ENCODE results near the gene AP1S1.
"Not testable (repeated sequence)": the region's sequence is repeated elsewhere in the genome, so short reads cannot be mapped to it uniquely, and the experiment has no call there.

Gene AP1S1

GRCh38 chr7:101153969-101154692 is at the start of gene AP1S1:
Gene AP1S1 (plus strand): TSS chr7:101154476. CDS start chr7:101154515, 39 bp downstream.
- DNase-seq (ENCODE audit: low read depth in 3 of 3), result peak; percentile 83 to 97 (median 85)

GRCh38 chr7:101104799-101105198 is 49.5 kb upstream of the AP1S1 start:
- no peak for DNase-seq (ENCODE audit: low read depth in 3 of 3)

GRCh38 chr7:101105248-101105647 is 49.0 kb upstream of the AP1S1 start:
- not testable (repeated sequence) for DNase-seq (ENCODE audit: low read depth in 3 of 3)

GRCh38 chr7:101106386-101106785 is 47.9 kb upstream of the AP1S1 start:
- no peak for DNase-seq (ENCODE audit: low read depth in 3 of 3)

GRCh38 chr7:101108330-101108857 is 45.9 kb upstream of the AP1S1 start:
- no peak for DNase-seq (ENCODE audit: low read depth in 3 of 3)

- DNase-seq (ENCODE audit: low read depth in 3 of 3), result no peak
Measured at GRCh38 chr7:101108961-101109360, 45.3 kb upstream of the AP1S1 start.

- DNase-seq (ENCODE audit: low read depth in 3 of 3), result no peak
Measured at GRCh38 chr7:101109368-101109767, 44.9 kb upstream of the AP1S1 start.

GRCh38 chr7:101111261-101111660 is 43.0 kb upstream of the AP1S1 start:
- DNase-seq (ENCODE audit: low read depth in 3 of 3), result no peak

- no peak for DNase-seq (ENCODE audit: low read depth in 3 of 3)
Measured at GRCh38 chr7:101112233-101112632, 42.0 kb upstream of the AP1S1 start.

GRCh38 chr7:101113140-101113539 is 41.1 kb upstream of the AP1S1 start:
- not testable (repeated sequence) for DNase-seq (ENCODE audit: low read depth in 3 of 3)

GRCh38 chr7:101113836-101114235 is 40.4 kb upstream of the AP1S1 start:
- no peak for DNase-seq (ENCODE audit: low read depth in 3 of 3)

GRCh38 chr7:101114492-101114891 is 39.8 kb upstream of the AP1S1 start:
- no peak for DNase-seq (ENCODE audit: low read depth in 3 of 3)

GRCh38 chr7:101115215-101115614 is 39.1 kb upstream of the AP1S1 start:
- no peak for DNase-seq (ENCODE audit: low read depth in 3 of 3)

GRCh38 chr7:101116898-101117297 is 37.4 kb upstream of the AP1S1 start:
- DNase-seq (ENCODE audit: low read depth in 3 of 3), result no peak

GRCh38 chr7:101118856-101119255 is 35.4 kb upstream of the AP1S1 start:
- DNase-seq (ENCODE audit: low read depth in 3 of 3), result no peak

GRCh38 chr7:101119876-101120275 is 34.4 kb upstream of the AP1S1 start:
- no peak for DNase-seq (ENCODE audit: low read depth in 3 of 3)

- DNase-seq (ENCODE audit: low read depth in 3 of 3), result no peak
Measured at GRCh38 chr7:101120315-101120714, 34.0 kb upstream of the AP1S1 start.

- DNase-seq (ENCODE audit: low read depth in 3 of 3), result not testable (repeated sequence)
Measured at GRCh38 chr7:101121631-101121990, 32.7 kb upstream of the AP1S1 start.

- no peak for DNase-seq (ENCODE audit: low read depth in 3 of 3)
Measured at GRCh38 chr7:101121991-101122932, 32.0 kb upstream of the AP1S1 start.

- DNase-seq (ENCODE audit: low read depth in 3 of 3), result no peak
Measured at GRCh38 chr7:101122933-101123702, 31.2 kb upstream of the AP1S1 start.

- DNase-seq (ENCODE audit: low read depth in 3 of 3), result no peak
Measured at GRCh38 chr7:101123703-101124068, 30.6 kb upstream of the AP1S1 start.
